ENCODE results near the gene SMTNL1. TPM values are rescaled to one million over a fixed set of nuclear protein-coding genes. Genes with fewer than 3 reads are reported as not detected.

SMTNL1 gene
- total RNA-seq, 1 donor: not detected

GRCh38 chr11:57544566-57544965 is 7.2 kb downstream of the SMTNL1 start:
- no peak overlapping the region for H3K4me3 ChIP-seq (ENCODE audit: low read depth, low read length)
- DNase-seq (ENCODE audit: low read depth): no peak
- no peak for TF ChIP-seq CTCF (IDR thresholded peaks at IDR 0.05; ENCODE audit: insufficient read depth, low read depth, low read length)

DNA sequence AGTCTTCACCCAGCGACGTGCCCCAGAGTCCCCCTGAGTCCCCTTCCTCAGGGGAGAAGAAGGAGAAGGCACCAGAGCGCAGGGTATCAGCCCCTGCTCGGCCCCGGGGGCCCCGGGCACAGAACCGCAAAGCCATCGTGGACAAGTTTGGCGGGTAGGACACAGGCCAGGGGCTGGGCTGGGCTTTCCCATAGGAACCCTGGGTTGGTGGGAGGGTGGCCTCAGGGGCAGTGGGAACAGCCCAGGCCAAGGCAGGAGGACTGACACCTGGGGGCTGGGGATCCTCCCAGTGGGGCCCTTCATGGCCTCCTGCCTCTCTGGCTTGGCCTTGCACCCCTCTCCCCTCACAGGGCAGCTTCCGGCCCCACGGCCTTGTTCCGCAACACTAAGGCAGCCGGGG is 8.5 kb downstream of the SMTNL1 start:
- TF ChIP-seq CTCF (IDR thresholded peaks at IDR 0.05; ENCODE audit: insufficient read depth, low read depth, low read length): no peak
- no peak overlapping the region for H3K4me3 ChIP-seq (ENCODE audit: low read depth, low read length)
- DNase-seq (ENCODE audit: low read depth): no peak

DNA sequence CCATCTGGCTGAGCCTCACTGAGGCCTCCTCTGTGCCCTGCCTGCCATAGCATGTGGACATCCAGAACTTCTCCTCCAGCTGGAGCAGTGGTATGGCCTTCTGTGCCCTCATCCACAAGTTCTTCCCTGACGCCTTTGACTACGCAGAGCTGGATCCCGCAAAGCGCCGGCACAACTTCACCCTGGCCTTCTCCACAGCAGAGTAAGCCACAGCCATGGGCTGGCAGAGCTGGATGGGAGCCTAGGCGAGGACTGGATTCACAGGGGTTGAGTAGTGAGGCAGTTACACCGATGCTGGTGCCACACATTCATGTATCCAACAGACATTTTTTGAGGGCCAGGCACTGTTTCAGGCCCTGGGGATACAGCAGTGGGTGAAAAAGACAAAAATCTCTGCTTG is 9.1 kb downstream of the SMTNL1 start:
- no peak for DNase-seq (ENCODE audit: low read depth)
- TF ChIP-seq CTCF (IDR thresholded peaks at IDR 0.05; ENCODE audit: insufficient read depth, low read depth, low read length): no peak

GRCh38 chr11:57546869-57547475 is 9.6 kb downstream of the SMTNL1 start:
- H3K4me3 ChIP-seq (ENCODE audit: low read depth, low read length): no peak overlapping the region
- peak; percentile 24 for TF ChIP-seq CTCF (IDR thresholded peaks at IDR 0.05; ENCODE audit: insufficient read depth, low read depth, low read length)
- DNase-seq (ENCODE audit: low read depth): peak; percentile 21

More for the DNA sequence above, 9.1 kb downstream of the SMTNL1 start:
- no peak overlapping the region for H3K4me3 ChIP-seq (ENCODE audit: low read depth, low read length)

GRCh38 chr11:57547854-57548377 is 10.5 kb downstream of the SMTNL1 start:
- no peak for TF ChIP-seq CTCF (IDR thresholded peaks at IDR 0.05; ENCODE audit: insufficient read depth, low read depth, low read length)
- DNase-seq (ENCODE audit: low read depth): no peak
- H3K4me3 ChIP-seq (ENCODE audit: low read depth, low read length): no peak overlapping the region

DNA sequence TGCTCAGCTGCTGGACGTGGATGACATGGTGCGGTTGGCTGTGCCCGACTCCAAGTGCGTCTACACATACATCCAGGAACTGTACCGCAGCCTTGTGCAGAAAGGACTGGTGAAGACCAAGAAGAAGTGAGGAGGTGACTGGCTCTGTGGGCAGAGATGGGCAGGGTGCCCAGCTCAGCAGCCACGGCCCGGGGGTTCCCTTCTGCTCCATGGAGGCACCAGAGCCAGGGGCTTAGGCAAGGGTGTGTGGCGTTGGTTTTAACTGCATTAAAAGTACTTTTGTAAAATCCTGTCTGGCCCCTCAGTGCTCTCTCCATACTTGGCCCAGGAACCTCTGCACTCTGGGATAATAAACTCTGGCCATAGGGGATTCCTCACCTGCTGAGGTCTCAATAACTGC is 12.6 kb downstream of the SMTNL1 start:
- no peak overlapping the region for H3K4me3 ChIP-seq (ENCODE audit: low read depth, low read length)
- TF ChIP-seq CTCF (IDR thresholded peaks at IDR 0.05; ENCODE audit: insufficient read depth, low read depth, low read length): no peak
- DNase-seq (ENCODE audit: low read depth): no peak

GRCh38 chr11:57551941-57552340 is 14.5 kb downstream of the SMTNL1 start:
- no peak overlapping the region for H3K4me3 ChIP-seq (ENCODE audit: low read depth, low read length)
- DNase-seq (ENCODE audit: low read depth): no peak
- no peak for TF ChIP-seq CTCF (IDR thresholded peaks at IDR 0.05; ENCODE audit: insufficient read depth, low read depth, low read length)

Measured in fibroblast of villous mesenchyme (primary cell).